CD4-positive, alpha-beta T cell treated with Interleukin-6 for 4 hours (primary cell): ENCODE measurements around the gene KDM6B.

Source experiments
- DNase-seq: peaks from one replicate; pipeline ENCODE4 v3.0.0-alpha.2; 2020; ENCODE audit warnings: mixed read lengths

The KDM6B gene

DNA sequence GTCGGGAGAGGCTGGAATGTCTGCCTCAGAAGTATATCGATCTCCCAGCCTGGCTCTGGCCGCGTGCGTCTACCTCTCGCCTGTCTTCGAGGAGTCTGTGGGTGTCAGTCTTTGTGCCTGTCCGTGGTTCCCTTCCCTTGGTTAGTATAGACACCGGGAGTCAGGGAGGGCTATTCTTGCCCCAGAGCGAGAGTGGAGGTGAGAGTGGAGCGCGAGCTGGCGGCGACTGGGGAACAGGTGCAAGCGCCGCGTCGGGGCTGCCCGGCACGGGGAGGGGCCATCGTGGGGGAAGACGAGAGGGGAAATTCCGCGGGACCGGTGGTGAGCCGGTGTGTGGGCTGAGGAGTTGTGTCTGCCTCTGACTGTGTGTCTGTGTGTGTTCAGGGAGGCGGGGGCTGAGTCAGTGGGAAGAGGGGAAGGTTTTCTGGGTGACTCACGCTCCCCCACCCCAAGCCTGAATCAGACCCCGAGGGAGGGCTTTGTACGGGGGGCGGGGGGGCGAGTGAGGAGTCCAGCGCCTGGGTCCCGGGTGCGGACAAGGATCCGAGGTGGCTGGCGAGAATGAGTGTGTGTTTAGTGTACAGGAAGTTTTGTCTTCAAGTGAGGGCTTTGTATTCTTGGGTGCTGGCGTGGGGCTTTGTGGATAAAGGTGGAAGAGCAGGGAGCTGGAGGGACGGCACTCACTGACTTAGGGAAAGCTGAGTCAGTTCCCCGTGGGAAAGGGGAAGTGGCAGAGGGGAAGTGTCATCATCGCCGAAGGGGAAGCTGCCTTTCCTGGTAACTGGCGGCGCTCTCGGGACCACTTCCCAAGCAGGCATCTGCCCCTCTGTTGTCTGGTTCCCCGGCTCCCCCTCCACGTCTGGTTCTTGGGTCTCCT lies 8.6 kb downstream of the KDM6B start:
- DNase-seq, result peak; percentile 93

DNA sequence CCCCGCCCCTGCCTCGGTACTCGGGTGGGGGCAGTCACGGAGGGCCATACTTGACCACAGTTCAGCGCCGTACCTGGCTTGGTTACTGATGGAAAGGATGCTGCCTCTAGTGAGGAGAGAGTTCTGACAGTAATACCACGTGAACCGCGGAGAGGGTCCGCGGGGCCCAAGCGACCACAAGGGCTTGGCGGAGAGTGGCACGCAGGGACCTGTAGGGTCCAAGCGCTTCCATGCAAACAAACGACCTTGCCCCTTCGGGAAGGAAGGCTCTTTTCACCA lies 9.2 kb downstream of the KDM6B start:
- DNase-seq, result no peak

DNA sequence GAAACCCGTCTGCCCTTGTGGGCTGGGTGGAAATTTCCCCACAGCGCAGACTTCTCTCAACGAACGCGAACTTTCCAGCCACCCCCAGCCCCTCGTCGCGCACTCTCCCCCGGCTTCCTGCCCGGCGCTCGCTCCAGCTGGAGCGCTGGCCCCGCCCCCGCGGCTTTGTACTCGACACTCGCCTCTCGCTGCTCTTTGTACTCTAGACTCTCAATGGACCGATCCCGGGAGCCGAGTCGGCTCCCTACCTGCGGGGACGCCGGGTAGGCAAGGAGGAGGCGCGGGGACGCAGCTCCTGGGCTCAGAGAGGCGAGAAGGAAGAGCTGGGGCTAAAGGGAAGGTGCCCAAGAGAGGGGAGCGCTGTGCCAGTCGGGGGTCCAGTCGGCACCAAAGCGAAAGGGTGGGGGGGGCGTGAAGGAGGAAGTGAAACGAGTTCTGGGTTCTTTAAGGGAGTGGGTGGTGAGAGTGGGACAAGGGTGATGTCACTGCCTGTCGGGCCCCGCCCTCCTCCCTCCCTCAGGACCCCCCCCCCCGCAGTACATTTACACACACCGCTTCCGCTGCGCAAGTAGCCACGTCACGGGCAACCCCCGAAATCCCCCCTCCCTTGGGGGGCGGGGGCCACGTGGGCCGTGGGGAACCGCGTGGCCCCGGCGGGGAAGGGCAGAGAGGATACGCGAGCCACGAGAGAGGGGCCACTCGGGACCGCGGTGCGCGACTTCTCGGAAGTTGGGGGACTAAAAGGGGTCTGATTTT lies 9.7 kb downstream of the KDM6B start:
- DNase-seq, result peak; percentile 93

DNA sequence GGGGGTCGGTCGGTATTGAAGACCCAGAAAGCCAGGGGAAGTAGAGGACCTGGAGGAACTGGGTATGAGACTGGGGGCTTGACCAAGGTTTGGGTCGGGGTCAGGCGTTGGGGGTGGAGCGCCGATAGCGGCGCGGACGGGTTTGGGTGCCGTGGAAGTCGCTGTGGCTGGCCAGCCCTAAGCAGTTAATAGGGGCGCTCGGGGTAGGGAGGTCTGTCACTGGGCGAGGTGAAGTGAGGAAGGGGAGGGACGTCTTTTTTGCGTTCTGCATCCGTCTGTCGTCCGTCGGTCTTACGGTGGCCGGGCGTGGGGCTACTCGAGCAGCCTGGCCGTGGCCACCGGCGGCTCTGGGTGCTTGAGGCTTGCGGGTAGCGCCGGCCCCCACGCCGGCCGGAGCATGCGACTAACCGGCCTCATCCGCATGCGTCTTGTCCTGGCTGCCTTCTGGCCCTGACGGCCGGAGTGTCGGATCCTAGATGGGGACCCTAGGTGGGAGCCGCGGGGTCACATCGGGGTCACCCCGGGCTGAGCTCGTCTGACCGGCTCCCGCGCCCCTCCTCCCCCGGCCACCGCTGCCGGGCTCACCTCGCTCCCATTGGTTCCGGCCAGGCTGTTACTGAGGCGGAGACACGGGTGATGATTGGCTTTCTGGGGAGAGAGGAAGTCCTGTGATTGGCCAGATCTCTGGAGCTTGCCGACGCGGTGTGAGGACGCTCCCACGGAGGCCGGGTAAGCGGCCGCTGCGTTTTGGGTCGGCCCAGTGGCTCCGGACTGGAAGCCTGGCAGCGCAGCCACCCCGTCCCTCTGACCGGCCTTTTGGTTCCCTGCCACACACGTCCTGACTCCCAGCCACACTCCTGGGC lies 10.5 kb downstream of the KDM6B start:
- DNase-seq, result peak; percentile 80

DNA sequence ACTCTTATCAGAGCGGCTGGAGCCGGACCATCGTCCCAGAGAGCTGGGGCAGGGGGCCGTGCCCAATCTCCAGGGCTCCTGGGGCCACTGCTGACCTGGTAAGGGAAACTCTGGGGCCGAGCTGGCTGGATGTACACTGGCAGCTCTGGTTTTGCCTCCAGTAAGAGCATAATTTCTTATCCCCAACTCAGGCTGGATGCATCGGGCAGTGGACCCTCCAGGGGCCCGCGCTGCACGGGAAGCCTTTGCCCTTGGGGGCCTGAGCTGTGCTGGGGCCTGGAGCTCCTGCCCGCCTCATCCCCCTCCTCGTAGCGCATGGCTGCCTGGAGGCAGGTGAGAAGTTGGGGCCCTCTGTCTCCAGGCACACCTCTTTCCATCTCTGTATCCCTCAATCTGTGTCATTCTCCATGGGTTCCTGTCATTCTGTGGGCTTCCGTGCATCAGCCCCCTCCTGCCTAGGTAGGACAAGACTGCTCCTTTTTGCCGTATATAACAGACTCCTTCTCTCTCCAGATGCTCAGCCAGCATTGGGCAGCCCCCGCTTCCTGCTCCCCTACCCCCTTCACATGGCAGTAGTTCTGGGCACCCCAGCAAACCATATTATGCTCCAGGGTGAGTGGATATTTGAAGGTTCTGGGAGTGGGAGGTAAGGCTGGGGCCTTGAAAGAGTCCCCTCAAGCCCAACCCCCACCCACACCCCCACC lies 11.5 kb downstream of the KDM6B start:
- DNase-seq, result no peak

DNA sequence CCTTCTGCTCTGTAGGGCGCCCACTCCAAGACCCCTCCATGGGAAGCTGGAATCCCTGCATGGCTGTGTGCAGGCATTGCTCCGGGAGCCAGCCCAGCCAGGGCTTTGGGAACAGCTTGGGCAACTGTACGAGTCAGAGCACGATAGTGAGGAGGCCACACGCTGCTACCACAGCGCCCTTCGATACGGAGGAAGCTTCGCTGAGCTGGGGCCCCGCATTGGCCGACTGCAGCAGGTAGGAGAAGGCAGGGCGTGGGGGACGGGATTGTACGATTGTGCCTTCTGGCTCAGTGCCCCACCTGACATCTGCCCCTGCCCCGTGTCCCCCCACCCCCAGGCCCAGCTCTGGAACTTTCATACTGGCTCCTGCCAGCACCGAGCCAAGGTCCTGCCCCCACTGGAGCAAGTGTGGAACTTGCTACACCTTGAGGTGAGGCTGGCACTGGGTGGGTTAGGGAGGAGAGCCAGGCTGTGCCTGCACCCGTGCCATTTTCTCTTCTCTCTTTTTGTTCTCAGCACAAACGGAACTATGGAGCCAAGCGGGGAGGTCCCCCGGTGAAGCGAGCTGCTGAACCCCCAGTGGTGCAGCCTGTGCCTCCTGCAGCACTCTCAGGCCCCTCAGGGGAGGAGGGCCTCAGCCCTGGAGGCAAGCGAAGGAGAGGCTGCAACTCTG lies 12.2 kb downstream of the KDM6B start:
- DNase-seq, result no peak

DNA sequence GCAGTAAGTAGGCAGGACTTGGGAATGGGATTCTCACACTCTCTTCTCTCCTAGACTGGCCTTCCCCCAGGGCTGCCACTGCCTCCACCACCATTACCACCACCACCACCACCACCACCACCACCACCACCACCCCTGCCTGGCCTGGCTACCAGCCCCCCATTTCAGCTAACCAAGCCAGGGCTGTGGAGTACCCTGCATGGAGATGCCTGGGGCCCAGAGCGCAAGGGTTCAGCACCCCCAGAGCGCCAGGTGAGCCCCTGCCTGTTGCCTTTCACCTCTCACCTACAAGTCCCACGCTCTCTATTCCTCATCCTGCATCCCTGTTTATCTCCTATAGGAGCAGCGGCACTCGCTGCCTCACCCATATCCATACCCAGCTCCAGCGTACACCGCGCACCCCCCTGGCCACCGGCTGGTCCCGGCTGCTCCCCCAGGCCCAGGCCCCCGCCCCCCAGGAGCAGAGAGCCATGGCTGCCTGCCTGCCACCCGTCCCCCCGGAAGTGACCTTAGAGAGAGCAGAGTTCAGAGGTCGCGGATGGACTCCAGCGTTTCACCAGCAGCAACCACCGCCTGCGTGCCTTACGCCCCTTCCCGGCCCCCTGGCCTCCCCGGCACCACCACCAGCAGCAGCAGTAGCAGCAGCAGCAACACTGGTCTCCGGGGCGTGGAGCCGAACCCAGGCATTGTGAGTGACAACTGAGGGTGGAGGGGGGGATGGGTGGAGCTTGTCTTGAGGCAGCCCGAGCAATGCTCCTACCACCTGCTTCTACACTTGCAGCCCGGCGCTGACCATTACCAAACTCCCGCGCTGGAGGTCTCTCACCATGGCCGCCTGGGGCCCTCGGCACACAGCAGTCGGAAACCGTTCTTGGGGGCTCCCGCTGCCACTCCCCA lies 13.0 kb downstream of the KDM6B start:
- no peak for DNase-seq

DNA sequence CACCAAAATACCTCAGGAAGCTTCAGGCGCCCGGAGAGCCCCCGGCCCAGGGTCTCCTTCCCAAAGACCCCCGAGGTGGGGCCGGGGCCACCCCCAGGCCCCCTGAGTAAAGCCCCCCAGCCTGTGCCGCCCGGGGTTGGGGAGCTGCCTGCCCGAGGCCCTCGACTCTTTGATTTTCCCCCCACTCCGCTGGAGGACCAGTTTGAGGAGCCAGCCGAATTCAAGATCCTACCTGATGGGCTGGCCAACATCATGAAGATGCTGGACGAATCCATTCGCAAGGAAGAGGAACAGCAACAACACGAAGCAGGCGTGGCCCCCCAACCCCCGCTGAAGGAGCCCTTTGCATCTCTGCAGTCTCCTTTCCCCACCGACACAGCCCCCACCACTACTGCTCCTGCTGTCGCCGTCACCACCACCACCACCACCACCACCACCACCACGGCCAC lies 14.1 kb downstream of the KDM6B start:
- DNase-seq, result no peak

DNA sequence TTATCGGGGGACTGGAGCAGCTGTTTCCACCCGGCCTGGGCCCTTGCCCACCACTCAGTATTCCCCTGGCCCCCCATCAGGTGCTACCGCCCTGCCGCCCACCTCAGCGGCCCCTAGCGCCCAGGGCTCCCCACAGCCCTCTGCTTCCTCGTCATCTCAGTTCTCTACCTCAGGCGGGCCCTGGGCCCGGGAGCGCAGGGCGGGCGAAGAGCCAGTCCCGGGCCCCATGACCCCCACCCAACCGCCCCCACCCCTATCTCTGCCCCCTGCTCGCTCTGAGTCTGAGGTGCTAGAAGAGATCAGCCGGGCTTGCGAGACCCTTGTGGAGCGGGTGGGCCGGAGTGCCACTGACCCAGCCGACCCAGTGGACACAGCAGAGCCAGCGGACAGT lies 14.7 kb downstream of the KDM6B start:
- no peak for DNase-seq

DNA sequence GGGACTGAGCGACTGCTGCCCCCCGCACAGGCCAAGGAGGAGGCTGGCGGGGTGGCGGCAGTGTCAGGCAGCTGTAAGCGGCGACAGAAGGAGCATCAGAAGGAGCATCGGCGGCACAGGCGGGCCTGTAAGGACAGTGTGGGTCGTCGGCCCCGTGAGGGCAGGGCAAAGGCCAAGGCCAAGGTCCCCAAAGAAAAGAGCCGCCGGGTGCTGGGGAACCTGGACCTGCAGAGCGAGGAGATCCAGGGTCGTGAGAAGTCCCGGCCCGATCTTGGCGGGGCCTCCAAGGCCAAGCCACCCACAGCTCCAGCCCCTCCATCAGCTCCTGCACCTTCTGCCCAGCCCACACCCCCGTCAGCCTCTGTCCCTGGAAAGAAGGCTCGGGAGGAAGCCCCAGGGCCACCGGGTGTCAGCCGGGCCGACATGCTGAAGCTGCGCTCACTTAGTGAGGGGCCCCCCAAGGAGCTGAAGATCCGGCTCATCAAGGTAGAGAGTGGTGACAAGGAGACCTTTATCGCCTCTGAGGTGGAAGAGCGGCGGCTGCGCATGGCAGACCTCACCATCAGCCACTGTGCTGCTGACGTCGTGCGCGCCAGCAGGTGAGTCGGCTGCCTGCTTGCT lies 15.2 kb downstream of the KDM6B start:
- DNase-seq, result no peak

DNA sequence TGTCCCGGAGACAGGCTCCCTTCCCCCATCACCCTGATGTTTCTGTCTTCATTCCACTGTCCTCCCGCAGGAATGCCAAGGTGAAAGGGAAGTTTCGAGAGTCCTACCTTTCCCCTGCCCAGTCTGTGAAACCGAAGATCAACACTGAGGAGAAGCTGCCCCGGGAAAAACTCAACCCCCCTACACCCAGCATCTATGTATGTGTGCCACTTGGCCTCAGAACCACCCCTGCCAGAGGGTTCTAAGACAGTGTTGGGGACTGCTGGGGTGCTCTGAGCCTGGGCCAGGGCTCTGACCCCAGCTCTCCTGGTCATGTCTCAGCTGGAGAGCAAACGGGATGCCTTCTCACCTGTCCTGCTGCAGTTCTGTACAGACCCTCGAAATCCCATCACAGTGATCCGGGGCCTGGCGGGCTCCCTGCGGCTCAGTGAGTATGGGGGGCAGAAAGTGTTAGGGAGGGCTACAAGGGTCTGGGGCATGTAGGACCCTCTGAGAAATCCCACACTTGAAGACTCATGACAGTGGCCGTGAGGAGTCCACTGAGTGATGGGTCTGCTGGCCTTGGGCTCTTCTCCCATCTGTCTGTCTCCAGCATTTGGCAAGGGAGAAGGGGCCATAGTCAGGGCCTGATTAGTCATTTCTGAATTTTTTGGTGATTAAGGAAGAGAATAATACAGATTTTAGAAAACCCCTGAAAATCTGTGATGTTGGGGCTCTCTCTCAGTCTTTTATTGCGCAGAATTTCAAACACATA lies 15.9 kb downstream of the KDM6B start:
- no peak for DNase-seq

DNA sequence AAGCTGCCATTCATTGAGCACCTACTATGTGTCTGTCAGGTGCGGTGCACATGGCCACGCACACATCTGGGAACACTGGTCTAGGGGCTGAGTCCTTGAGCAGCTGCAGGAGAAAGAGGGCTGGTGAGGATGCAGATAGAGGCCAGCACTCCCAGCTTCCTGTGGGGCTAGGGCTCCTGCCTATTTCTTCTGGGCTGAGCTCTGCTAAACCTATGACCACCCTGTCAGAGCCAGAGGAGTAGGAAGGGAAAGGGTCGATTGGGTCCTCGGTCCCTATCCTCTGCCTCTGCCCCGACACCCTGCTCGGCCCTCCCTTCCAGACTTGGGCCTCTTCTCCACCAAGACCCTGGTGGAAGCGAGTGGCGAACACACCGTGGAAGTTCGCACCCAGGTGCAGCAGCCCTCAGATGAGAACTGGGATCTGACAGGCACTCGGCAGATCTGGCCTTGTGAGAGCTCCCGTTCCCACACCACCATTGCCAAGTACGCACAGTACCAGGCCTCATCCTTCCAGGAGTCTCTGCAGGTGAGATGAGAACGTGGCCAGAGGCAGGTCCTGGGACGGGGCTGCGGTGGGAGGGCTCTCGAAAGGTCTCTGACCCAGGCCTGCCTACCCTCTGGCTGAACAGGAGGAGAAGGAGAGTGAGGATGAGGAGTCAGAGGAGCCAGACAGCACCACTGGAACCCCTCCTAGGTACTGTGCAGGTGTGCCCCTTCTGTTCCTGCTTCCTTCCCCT lies 16.9 kb downstream of the KDM6B start:
- no peak for DNase-seq

DNA sequence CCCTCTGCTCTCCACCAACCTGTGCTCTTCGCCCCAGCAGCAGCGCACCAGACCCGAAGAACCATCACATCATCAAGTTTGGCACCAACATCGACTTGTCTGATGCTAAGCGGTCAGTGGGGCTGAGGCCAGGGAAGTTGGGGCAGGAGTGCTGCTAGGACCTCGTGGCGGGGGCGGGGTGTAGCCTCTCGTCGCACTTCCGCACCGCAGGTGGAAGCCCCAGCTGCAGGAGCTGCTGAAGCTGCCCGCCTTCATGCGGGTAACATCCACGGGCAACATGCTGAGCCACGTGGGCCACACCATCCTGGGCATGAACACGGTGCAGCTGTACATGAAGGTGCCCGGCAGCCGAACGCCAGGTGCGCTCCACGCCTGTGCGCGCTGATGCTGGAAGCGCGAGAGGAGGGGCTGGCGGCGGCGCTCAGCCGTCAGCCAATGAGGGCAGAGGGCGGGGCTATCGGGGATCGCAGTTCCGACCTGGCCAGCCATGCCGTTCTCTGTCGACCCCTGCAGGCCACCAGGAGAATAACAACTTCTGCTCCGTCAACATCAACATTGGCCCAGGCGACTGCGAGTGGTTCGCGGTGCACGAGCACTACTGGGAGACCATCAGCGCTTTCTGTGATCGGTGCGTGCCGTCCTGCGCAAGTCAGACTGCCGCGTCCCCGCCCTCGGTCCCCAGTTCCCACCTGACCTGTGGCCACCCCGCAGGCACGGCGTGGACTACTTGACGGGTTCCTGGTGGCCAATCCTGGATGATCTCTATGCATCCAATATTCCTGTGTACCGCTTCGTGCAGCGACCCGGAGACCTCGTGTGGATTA lies 17.6 kb downstream of the KDM6B start:
- DNase-seq, result peak; percentile 98

DNA sequence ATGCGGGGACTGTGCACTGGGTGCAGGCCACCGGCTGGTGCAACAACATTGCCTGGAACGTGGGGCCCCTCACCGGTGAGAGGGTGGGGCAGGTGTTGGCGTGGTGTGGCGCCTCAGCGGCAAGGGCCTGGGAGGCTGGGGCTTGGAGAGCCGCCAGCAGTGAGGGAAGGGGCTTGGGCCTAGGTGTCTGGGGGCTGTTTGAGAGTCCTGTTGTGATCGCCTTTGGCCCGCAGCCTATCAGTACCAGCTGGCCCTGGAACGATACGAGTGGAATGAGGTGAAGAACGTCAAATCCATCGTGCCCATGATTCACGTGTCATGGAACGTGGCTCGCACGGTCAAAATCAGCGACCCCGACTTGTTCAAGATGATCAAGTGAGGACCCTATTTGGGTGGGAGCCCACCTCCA lies 18.2 kb downstream of the KDM6B start:
- DNase-seq, result no peak

DNA sequence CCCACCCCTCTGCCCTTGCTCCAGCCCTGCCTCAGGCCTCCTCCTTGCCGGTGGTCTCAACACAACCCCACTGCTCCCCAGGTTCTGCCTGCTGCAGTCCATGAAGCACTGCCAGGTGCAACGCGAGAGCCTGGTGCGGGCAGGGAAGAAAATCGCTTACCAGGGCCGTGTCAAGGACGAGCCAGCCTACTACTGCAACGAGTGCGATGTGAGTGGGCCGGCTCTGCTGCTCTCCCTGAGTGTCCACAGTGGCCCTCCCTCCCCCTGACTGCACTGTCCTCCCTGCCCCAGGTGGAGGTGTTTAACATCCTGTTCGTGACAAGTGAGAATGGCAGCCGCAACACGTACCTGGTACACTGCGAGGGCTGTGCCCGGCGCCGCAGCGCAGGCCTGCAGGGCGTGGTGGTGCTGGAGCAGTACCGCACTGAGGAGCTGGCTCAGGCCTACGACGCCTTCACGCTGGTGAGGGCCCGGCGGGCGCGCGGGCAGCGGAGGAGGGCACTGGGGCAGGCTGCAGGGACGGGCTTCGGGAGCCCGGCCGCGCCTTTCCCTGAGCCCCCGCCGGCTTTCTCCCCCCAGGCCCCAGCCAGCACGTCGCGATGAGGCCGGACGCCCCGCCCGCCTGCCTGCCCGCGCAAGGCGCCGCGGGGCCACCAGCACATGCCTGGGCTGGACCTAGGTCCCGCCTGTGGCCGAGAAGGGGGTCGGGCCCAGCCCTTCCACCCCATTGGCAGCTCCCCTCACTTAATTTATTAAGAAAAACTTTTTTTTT lies 19.1 kb downstream of the KDM6B start:
- DNase-seq, result no peak

DNA sequence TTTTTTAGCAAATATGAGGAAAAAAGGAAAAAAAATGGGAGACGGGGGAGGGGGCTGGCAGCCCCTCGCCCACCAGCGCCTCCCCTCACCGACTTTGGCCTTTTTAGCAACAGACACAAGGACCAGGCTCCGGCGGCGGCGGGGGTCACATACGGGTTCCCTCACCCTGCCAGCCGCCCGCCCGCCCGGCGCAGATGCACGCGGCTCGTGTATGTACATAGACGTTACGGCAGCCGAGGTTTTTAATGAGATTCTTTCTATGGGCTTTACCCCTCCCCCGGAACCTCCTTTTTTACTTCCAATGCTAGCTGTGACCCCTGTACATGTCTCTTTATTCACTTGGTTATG lies 19.6 kb downstream of the KDM6B start:
- DNase-seq, result no peak

DNA sequence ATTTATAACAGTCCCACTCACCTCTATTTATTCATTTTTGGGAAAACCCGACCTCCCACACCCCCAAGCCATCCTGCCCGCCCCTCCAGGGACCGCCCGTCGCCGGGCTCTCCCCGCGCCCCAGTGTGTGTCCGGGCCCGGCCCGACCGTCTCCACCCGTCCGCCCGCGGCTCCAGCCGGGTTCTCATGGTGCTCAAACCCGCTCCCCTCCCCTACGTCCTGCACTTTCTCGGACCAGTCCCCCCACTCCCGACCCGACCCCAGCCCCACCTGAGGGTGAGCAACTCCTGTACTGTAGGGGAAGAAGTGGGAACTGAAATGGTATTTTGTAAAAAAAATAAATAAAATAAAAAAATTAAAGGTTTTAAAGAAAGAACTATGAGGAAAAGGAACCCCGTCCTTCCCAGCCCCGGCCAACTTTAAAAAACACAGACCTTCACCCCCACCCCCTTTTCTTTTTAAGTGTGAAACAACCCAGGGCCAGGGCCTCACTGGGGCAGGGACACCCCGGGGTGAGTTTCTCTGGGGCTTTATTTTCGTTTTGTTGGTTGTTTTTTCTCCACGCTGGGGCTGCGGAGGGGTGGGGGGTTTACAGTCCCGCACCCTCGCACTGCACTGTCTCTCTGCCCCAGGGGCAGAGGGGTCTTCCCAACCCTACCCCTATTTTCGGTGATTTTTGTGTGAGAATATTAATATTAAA lies 20.2 kb downstream of the KDM6B start:
- no peak for DNase-seq
